ENCODE data around the gene CHCHD3.

The CHCHD3 gene

GRCh38 chr7:132759482-132760243, 322.2 kb downstream of the CHCHD3 start:
- TF ChIP-seq, protein P1, sequence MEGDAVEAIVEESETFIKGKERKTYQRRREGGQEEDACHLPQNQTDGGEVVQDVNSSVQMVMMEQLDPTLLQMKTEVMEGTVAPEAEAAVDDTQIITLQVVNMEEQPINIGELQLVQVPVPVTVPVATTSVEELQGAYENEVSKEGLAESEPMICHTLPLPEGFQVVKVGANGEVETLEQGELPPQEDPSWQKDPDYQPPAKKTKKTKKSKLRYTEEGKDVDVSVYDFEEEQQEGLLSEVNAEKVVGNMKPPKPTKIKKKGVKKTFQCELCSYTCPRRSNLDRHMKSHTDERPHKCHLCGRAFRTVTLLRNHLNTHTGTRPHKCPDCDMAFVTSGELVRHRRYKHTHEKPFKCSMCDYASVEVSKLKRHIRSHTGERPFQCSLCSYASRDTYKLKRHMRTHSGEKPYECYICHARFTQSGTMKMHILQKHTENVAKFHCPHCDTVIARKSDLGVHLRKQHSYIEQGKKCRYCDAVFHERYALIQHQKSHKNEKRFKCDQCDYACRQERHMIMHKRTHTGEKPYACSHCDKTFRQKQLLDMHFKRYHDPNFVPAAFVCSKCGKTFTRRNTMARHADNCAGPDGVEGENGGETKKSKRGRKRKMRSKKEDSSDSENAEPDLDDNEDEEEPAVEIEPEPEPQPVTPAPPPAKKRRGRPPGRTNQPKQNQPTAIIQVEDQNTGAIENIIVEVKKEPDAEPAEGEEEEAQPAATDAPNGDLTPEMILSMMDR (IDR thresholded peaks at IDR 0.05; ENCODE audit: low read depth, low read length): no peak

DNA sequence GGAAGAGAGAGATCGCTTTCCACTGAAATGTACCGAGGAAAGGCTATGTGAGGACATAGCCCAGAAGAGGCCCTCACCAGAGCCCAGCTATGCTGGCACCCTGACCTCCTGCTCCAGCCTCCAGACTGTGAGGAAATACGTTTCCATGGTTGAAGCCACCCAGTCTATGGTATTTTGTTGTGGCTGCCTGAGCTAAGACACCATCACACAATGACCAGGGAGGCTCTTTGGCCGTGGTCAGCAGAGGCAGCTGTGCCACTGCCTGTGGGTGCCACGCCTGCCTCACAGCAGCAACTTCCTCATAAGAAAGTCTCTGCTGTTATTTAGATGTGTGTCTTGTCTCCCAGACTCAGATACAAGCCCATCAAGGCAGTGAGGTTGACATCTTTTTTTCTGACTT, 322.9 kb downstream of the CHCHD3 start:
- no peak for DNase-seq (ENCODE audit: extremely low read depth, low read depth)
- TF ChIP-seq, protein P1 (IDR thresholded peaks at IDR 0.05; ENCODE audit: low read depth, low read length): no peak

More at GRCh38 chr7:132759482-132760243, 322.2 kb downstream of the CHCHD3 start:
- no peak for DNase-seq (ENCODE audit: extremely low read depth, low read depth)

- DNase-seq (ENCODE audit: extremely low read depth, low read depth): no peak
- TF ChIP-seq, protein P1 (IDR thresholded peaks at IDR 0.05; ENCODE audit: low read depth, low read length): no peak
Observed at GRCh38 chr7:132757783-132758182, 324.1 kb downstream of the CHCHD3 start.

GRCh38 chr7:132756484-132756990, 325.4 kb downstream of the CHCHD3 start:
- TF ChIP-seq, protein P1 (IDR thresholded peaks at IDR 0.05; ENCODE audit: low read depth, low read length): no peak
- DNase-seq (ENCODE audit: extremely low read depth, low read depth): no peak

- DNase-seq (ENCODE audit: extremely low read depth, low read depth): no peak
- TF ChIP-seq, protein P1 (IDR thresholded peaks at IDR 0.05; ENCODE audit: low read depth, low read length): no peak
Observed at GRCh38 chr7:132755538-132756483, 326.1 kb downstream of the CHCHD3 start.

DNA sequence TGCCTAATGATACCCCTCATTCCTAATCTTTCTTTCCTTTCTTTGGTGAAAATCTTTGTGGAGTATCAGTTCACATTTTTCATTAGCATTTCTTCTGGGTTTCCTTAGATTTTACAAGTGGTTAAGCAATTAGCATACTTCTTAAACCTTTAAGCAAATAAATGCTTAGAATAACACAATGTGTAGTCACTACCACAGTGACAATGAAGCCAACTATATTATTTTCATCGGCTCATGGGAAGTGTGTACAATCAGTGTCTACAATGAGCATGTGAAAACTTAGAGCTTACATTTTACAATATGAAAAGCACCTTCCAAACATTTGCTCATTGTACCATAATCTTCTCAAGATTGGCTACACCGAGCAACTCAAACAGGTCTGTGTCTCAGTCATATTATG, 329.5 kb downstream of the CHCHD3 start:
- no peak for DNase-seq (ENCODE audit: extremely low read depth, low read depth)
- TF ChIP-seq, protein P1 (IDR thresholded peaks at IDR 0.05; ENCODE audit: low read depth, low read length): no peak

Measured in AG09319 (cell line).